22Rv1 (cell line): ENCODE results near the gene ENTPD6.
A peak's percentile ranks its signal among the peaks of the same experiment; 100 is the strongest.

Experiments used
- H3K27ac ChIP-seq: fragments of 450-650 bp; 2 replicates; pipeline ENCODE4 v1.5.1; 2017
- ZFX ChIP-seq: fragments of 450-650 bp; IDR thresholded peaks from 2 replicates; pipeline ENCODE4 v1.6.1; 2017; ENCODE audit warnings: antibody characterized with exemption, borderline replicate concordance
- TF ChIP-seq, protein P1 (sequence below): fragments of 450-650 bp; IDR thresholded peaks from 2 replicates; pipeline ENCODE4 v1.5.1; 2017; ENCODE audit warnings: mild to moderate bottlenecking

The ENTPD6 gene

DNA sequence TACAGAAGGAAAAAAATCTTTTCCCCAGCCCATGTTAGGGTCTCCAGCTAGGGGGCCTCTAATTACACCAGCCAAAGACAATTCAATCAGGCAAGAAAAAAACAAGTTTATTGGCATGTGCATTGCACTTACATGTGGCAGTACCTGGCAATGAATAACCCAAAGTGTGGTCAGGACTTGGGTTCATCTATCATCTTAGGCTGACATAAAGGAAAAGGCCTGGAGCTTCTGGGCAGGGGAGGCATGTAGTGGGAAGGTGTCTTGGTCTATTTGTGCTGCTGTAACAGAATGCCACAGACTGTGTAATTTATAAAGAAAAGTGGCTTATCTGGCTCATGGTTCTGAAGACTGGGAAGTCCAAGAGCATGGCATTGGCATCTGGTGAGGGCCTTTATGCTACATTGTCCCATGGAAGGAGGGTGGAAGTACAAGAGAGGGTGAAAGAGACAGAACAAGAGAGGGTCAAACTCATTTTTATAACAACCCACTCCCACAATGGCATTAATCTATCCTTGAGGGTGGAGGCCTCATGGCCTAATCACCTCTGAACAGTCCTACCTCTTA, 48.0 kb downstream of the ENTPD6 start:
- H3K27ac ChIP-seq, result no peak overlapping the region
- TF ChIP-seq, protein P1, sequence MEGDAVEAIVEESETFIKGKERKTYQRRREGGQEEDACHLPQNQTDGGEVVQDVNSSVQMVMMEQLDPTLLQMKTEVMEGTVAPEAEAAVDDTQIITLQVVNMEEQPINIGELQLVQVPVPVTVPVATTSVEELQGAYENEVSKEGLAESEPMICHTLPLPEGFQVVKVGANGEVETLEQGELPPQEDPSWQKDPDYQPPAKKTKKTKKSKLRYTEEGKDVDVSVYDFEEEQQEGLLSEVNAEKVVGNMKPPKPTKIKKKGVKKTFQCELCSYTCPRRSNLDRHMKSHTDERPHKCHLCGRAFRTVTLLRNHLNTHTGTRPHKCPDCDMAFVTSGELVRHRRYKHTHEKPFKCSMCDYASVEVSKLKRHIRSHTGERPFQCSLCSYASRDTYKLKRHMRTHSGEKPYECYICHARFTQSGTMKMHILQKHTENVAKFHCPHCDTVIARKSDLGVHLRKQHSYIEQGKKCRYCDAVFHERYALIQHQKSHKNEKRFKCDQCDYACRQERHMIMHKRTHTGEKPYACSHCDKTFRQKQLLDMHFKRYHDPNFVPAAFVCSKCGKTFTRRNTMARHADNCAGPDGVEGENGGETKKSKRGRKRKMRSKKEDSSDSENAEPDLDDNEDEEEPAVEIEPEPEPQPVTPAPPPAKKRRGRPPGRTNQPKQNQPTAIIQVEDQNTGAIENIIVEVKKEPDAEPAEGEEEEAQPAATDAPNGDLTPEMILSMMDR, result no peak
- no peak for TF ChIP-seq ZFX

DNA sequence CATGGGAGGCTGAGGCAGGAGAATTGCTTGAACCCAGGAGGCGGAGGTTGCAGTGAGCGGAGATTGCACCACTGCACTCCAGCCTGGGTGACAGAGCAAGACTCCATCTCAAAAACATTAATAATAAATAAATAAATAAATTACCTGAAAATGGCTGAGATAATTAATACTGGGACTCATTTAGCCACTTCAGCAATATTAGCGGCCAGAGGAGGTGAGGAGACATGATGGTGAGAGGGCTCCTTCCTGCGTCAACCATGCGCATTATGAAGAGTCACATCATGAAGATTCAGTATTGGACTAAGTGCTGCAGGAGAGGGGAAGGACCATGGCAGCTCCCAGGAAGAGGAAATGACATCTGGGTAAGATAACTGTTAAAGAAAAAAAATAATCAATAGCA, 49.5 kb downstream of the ENTPD6 start:
- TF ChIP-seq, protein P1, result no peak
- no peak for TF ChIP-seq ZFX
- no peak overlapping the region for H3K27ac ChIP-seq

DNA sequence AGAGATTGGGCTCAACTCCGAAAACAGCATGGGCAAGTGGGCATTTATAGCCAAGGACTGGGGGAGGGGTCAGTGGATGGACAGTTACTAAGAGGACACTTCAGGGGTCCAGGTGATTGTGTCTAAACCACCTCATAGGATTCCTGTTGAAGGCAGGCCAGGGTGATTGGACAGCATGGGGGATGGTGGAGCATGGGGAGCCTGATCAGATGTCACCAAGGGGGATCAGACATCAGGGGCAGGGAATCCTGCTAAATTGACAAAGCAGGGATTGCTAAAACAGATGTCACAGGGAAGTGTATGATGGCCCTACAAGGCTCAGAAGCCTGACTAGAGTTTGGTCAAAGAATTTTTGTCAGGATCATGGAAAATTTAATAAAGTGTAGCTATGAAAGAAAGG, 49.9 kb downstream of the ENTPD6 start:
- TF ChIP-seq, protein P1, result no peak
- TF ChIP-seq ZFX, result no peak
- H3K27ac ChIP-seq, result no peak overlapping the region

DNA sequence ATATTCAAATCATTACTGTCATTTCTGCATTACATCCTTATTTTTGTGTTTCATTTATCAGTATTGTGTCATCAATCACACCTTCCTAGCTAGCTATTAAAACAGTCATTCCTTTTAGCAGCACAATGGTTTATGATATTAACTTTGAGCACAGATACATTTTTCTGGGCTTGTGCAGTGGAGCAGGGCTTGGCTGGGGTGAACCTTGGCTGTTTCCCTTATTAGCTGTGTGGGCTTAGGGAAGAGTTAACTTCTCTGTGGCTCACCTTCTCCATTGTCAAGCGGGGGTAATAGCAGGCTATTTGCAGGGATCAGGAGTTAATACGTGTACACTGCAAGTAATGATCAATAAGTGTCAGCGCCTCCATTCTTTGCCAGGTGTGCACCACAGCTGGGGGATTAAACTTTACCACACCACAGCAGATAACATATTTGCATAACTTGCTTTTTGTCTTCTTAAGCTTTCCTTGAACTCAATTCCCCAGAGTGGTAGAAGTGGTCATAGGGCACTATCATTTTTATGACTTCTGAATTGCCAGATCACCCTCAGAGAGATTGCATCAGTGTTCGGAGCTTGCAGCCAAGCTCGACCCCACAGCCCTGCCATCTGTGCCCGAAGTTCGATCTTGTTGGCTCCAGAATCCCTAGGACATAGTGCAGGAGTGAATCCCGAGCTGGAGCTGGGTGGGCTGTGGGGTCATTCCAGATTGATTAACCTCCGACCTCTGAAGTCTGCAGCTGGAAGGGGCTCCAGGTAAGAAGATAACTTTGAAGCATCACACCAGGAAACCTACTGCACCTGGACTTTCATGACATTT, 50.9 kb downstream of the ENTPD6 start:
- H3K27ac ChIP-seq, result peak overlapping the region; percentile 84; the same call in 1 of the 2 replicates
- no peak for TF ChIP-seq ZFX
- TF ChIP-seq, protein P1, result no peak

DNA sequence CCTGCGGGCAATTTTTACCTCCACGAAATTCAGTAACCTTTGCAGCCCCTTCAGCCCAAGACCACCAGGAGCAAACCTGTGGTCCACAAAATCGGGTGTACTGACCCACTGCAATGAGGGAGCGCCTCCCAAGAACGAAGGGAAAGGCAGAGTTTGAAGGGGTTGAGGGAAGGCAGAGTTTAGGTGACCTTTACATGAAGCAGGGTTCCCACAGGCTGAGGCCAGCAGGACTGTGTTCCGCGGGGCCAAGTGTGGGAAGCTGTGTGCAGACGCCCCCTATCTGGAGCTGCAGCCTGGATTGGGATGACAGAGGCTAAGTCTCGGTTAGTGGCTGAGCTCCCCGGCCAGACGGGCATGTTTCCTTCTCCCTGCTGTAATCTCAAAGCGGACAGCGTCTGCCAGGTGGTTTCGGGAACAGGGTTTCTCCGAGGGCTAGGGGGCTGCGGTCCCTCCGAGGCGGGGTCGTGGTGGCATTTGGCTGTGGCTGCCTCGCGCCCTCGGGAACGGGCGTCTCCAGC, 51.5 kb downstream of the ENTPD6 start:
- TF ChIP-seq ZFX, result no peak
- TF ChIP-seq, protein P1, result peak; percentile 40
- H3K27ac ChIP-seq, result peak overlapping the region; percentile 84

DNA sequence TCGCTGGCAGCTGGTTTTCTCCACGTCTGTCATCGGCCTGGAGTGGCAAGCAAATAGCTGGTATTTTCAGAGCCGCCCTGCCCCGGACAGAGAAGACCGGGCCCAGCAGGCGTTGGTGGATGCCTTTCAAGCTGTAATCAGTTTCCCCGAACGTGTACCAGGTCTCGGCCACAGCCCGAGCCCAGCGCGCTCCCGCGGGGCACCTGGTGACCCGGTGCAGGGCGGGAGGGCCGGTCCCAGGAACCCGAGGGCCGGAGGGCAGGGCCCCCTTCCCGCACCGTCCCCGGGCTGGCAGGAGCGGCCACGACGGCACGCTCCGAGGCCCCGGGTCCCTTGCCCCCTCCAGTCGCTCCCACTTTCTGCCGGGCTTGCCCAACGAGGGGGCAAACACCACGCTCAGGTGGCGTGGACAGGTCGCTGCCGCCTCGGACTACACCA, 52.0 kb downstream of the ENTPD6 start:
- peak overlapping the region; percentile 84 for H3K27ac ChIP-seq

More for the DNA sequence above, 52.0 kb downstream of the ENTPD6 start:
- TF ChIP-seq, protein P1, result no peak
- TF ChIP-seq ZFX, result no peak
